HG03460 (cell line): ENCODE results near the gene TNFAIP2.
"Not testable (repeated sequence)": the region's sequence is repeated elsewhere in the genome, so short reads cannot be mapped to it uniquely, and the experiment has no call there.

Experiments used
- ATAC-seq: cut with Tn5 transposase; IDR thresholded peaks from one replicate; pipeline ENCODE4 v1.9.1; 2021; ENCODE audit not compliant: unreplicated experiment

The TNFAIP2 gene

GRCh38 chr14:103149351-103150237, 26.3 kb downstream of the TNFAIP2 start:
- no peak for ATAC-seq

- ATAC-seq = no peak
Measured at GRCh38 chr14:103151270-103151945, 28.1 kb downstream of the TNFAIP2 start.

- no peak for ATAC-seq
Measured at GRCh38 chr14:103155010-103155409, 31.7 kb downstream of the TNFAIP2 start.

GRCh38 chr14:103155416-103155815, 32.2 kb downstream of the TNFAIP2 start:
- ATAC-seq = not testable (repeated sequence)

- ATAC-seq = no peak
Measured at GRCh38 chr14:103155826-103156394, 32.6 kb downstream of the TNFAIP2 start.

GRCh38 chr14:103156651-103157378, 33.6 kb downstream of the TNFAIP2 start:
- ATAC-seq = no peak

GRCh38 chr14:103157969-103158368, 34.7 kb downstream of the TNFAIP2 start:
- ATAC-seq = no peak

GRCh38 chr14:103158688-103159087, 35.4 kb downstream of the TNFAIP2 start:
- ATAC-seq = no peak

- ATAC-seq = no peak
Measured at GRCh38 chr14:103160321-103161053, 37.2 kb downstream of the TNFAIP2 start.

- ATAC-seq = no peak
Measured at GRCh38 chr14:103161054-103161397, 37.8 kb downstream of the TNFAIP2 start.

- ATAC-seq = no peak
Measured at GRCh38 chr14:103163199-103163598, 39.9 kb downstream of the TNFAIP2 start.

GRCh38 chr14:103164006-103164405, 40.7 kb downstream of the TNFAIP2 start:
- ATAC-seq = no peak

GRCh38 chr14:103164779-103165178, 41.5 kb downstream of the TNFAIP2 start:
- no peak for ATAC-seq

GRCh38 chr14:103165323-103165722, 42.1 kb downstream of the TNFAIP2 start:
- ATAC-seq = no peak

GRCh38 chr14:103169954-103170353, 46.7 kb downstream of the TNFAIP2 start:
- no peak for ATAC-seq

GRCh38 chr14:103171206-103171605, 47.9 kb downstream of the TNFAIP2 start:
- ATAC-seq = not testable (repeated sequence)

GRCh38 chr14:103172921-103173320, 49.7 kb downstream of the TNFAIP2 start:
- no peak for ATAC-seq

GRCh38 chr14:103173887-103174286, 50.6 kb downstream of the TNFAIP2 start:
- ATAC-seq = not testable (repeated sequence)

GRCh38 chr14:103176176-103176575, 52.9 kb downstream of the TNFAIP2 start:
- ATAC-seq = not testable (repeated sequence)

GRCh38 chr14:103177376-103177775, 54.1 kb downstream of the TNFAIP2 start:
- no peak for ATAC-seq

GRCh38 chr14:103178521-103178920, 55.3 kb downstream of the TNFAIP2 start:
- no peak for ATAC-seq
